Pancreas (tissue), 10 donors: ENCODE data around the gene BCL11B. TPM values are rescaled to one million over a fixed set of nuclear protein-coding genes. Genes with fewer than 3 reads are reported as not detected.

Experiments
- ATAC-seq, 4 donors: fragments of 200-7000 bp; cut with Tn5 transposase; one replicate each; pipeline versions ENCODE4 v1.8.0 to v1.9.1; 2020; ENCODE audit warnings: mild to moderate bottlenecking in 4 of 4, moderate library complexity in 4 of 4
- DNase-seq, 6 donors: peaks; one replicate each; pipeline ENCODE4 v3.0.0-alpha.2; 2020
- FAIRE-seq: peaks from 2 replicates; lab custom pipeline; 2012; peaks lifted over from hg19 to GRCh38; lab: Jason Lieb, UNC
- H3K27ac ChIP-seq, 4 donors: fragments of 200-600 bp; sonication (generic); 1 replicate in 3 of 4; 2 replicates in 1 of 4; pipeline versions ENCODE4 v1.5.0 to v1.8.0; 2020
- H3K27me3 ChIP-seq, 4 donors: fragments of 200-600 bp; one replicate each; pipeline ENCODE4 v1.8.0; 2021
- H3K36me3 ChIP-seq, 3 donors: fragments of 200-600 bp; sonication (generic) in 1 of 3; one replicate each; pipeline versions ENCODE4 v1.5.0 to v1.8.0; 2020 to 2021
- H3K4me1 ChIP-seq, 3 donors: fragments of 200-600 bp; one replicate each; pipeline ENCODE4 v1.8.0; 2021
- H3K4me3 ChIP-seq, 4 donors: fragments of 200-600 bp; sonication (generic) in 2 of 4; one replicate each; pipeline versions ENCODE4 v1.5.0 to v1.8.0; 2020 to 2021
- H3K9me3 ChIP-seq, 4 donors: fragments of 200-600 bp; one replicate each; pipeline ENCODE4 v1.8.0; 2021
- WGBS, 2 donors: extraction: QIAGEN DNeasy Blood & Tissue Kit; methylation state at CpG; one replicate each; pipeline ENCODE4 v1.1.7; 2013; 5-methylcytosine and 5-hydroxymethylcytosine counted together
- intact Hi-C, 3 donors: fragments of 100-400 bp; cut with DNase I; formaldehyde crosslinking; loops; one replicate each; pipeline versions ENCODE4 v1.11.1 to v1.14.2; 2022
- polyA plus RNA-seq, 2 donors: library from polyadenylated mRNA; stranded (reverse); fragments of 200-250 nt; gene quantifications; one replicate each; pipeline ENCODE4 v1.2.3, GENCODE V29; 2013
- total RNA-seq, 6 donors: library from RNA; stranded (reverse); fragmentation: NEBNext Ultra II Directional in 4 of 6; extraction: Animal tissue kit (Norgen Biotek cat#: 25700) in 4 of 6; gene quantifications; one replicate each; pipeline versions ENCODE4 v1.2.1 to v1.2.4, GENCODE V29; 2021 to 2023
- TF ChIP-seq, protein P1 (sequence below), 4 donors: fragments of 200-600 bp; sonication (generic) in 3 of 4; IDR thresholded peaks; one replicate each; pipeline versions ENCODE4 v1.5.0 to v1.8.0; 2021; ENCODE audit warnings: antibody characterized with exemption in 4 of 4
- donor health status: healthy with polysubstance abuse.
- donor health status: DM: no; HTN: no; CAD: no; lungs with moderate emphysema.
- donor health status: DM: no; HTN: no; CAD: no.
- donor health status: control.
- donor health status: control.
- donor health status: Bipolar disorder and iron deficiency.
- donor health status: DM: yes; HTN: yes; CAD: no.
- donor health status: DM: no; HTN: no; CAD: no.
- donor health status: DM: no; HTN: no; CAD: no.
- donor health status: DM: yes; HTN: yes; CAD: no.

Gene BCL11B
- total and polyA plus RNA-seq, 8 donors = 0.04 to 0.47 (median 0.27) TPM

DNA sequence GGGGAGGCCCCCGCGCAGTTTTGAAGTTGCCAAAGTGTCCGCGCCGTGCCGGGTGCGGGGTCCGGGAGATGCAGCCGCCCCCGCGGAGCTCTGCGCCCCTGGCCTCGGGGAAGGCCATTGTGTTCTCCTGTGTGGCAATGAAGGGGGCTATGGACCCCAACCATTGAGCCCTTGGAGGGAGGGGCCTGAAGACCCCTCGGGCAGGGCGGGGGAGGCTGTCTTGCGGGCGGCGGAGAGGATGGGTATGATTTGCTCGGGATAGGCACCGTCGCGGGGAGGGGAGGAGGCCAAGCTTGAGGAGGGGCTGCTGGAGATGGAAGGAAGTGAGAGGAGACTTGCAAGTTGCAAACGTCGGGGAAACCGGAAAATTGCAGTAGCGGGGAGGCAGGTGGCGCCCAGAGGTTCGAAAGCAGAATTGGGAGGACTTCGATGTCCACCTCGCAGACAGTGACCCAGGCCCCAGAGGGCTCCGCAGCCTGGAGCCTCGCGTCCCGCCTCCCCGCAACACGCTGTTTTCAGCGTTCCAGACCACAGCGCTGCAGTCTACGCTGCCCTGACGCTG lies 25.4 kb downstream of the BCL11B start:
- TF ChIP-seq, protein P1, sequence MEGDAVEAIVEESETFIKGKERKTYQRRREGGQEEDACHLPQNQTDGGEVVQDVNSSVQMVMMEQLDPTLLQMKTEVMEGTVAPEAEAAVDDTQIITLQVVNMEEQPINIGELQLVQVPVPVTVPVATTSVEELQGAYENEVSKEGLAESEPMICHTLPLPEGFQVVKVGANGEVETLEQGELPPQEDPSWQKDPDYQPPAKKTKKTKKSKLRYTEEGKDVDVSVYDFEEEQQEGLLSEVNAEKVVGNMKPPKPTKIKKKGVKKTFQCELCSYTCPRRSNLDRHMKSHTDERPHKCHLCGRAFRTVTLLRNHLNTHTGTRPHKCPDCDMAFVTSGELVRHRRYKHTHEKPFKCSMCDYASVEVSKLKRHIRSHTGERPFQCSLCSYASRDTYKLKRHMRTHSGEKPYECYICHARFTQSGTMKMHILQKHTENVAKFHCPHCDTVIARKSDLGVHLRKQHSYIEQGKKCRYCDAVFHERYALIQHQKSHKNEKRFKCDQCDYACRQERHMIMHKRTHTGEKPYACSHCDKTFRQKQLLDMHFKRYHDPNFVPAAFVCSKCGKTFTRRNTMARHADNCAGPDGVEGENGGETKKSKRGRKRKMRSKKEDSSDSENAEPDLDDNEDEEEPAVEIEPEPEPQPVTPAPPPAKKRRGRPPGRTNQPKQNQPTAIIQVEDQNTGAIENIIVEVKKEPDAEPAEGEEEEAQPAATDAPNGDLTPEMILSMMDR (IDR thresholded peaks at IDR 0.05) = no peak
- 27 to 29% methylated on average over 36 to 40 of the region's 40 CpGs for WGBS, 2 donors
- Histone ChIP-seq H3K27ac (no peak overlapping the region), H3K4me3 (peak overlapping the region in 1 of 4 donors; percentile 18), H3K9me3 (no peaks in the 10 kb centered on the region), H3K4me1 (no peaks in the 10 kb centered on the region), H3K27me3 (peaks cover 0 to 9% (median 3%) of the 10 kb centered on the region in 4 donors), H3K36me3 (no peaks in the 10 kb centered on the region)
- intact Hi-C loops = no loop called here
- ATAC-seq = no peak
- no peak for DNase-seq
- FAIRE-seq = no peak

DNA sequence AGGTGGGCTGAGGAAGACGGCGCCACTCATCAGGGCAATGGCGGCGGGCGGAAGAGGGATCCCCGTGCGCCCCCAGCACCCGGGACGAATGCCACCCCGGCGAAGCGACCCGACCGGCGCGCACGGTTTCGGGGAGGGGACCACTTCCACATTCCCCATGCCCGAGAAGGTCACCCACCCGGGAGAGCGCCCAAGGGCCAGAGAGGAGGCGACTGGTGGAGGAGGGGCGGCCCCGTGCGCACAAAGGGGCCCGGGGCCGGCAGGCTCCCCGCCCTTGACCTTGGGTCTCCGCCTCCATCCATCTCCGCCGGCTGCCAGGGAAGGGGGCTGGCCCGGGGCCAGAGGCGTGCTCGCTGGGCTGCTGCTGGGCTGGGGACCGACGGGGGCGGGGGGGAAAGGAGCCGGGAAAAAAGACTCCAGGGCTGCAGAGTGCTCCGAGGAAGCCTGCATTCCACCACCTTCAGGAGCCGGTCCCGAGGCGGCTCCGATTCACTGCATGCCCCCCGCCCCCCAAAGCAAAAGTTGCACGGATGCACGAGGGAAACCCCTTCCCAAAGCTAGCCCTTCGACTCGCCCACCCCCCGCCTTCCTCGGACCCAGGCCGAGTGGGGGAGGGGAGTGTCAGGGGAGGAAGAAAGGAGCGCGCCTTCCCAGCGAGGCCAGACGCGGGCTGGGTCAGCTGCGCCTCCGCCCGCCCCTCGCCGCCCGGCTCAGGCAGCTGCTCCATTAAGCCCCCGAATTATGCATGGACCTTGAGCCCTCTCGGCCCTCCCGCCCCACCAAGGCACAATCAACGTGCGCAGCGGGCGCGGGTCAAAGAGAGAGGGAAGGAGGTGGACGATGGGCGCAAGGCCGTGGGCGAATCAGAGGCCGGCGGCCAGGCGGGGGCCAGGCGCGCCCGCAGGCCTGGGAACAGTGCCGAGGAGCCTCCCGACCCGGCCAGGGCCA lies 26.2 kb downstream of the BCL11B start:
- peak overlapping the region in 1 of 4 donors; percentile 18 for H3K4me3 ChIP-seq
- TF ChIP-seq, protein P1 (IDR thresholded peaks at IDR 0.05) = no peak
- H3K4me1 ChIP-seq = no peaks in the 10 kb centered on the region
- H3K27me3 ChIP-seq = peaks cover 0 to 9% (median 0%) of the 10 kb centered on the region in 4 donors
- H3K36me3 ChIP-seq = no peaks in the 10 kb centered on the region
- 5 to 8% methylated on average over 66 to 83 of the region's 83 CpGs for WGBS, 2 donors
- DNase-seq = peak in 1 of 6 donors; percentile 39
- peak in 1 of 4 donors; percentile 44 for ATAC-seq
- intact Hi-C loops = no loop called here
- H3K9me3 ChIP-seq = no peaks in the 10 kb centered on the region
- FAIRE-seq = no peak
- no peak overlapping the region for H3K27ac ChIP-seq

DNA sequence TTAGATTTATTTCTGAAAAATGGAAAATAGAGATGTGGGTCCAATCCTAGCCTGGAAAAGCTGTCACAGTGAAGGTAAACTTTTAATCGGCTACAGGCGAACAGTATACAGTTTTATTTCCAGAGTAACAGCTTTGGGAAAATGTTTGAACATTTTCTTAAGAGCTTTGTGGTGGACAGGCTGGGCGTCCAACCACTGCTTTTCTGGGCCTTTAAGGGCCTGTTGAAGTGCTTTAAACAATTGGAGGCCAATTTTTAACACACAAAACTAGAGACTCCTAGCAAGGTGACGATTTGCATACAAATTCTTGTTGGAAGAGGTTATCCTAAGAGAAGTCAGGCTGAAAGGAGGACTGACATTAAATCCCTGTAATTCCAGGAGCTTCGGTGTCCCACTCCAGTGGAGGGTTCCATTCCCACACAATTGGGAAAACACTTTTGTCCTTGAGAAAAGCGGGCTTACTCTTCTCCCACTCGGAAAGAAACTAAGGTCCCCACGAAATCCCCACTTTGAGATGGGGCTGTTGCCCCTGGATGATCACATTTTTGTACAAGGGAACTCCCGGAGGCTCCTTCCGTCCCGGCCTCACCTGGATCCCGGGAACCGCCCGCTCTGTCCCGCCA lies 26.9 kb downstream of the BCL11B start:
- TF ChIP-seq, protein P1 (IDR thresholded peaks at IDR 0.05) = no peak
- no peak for FAIRE-seq

DNA sequence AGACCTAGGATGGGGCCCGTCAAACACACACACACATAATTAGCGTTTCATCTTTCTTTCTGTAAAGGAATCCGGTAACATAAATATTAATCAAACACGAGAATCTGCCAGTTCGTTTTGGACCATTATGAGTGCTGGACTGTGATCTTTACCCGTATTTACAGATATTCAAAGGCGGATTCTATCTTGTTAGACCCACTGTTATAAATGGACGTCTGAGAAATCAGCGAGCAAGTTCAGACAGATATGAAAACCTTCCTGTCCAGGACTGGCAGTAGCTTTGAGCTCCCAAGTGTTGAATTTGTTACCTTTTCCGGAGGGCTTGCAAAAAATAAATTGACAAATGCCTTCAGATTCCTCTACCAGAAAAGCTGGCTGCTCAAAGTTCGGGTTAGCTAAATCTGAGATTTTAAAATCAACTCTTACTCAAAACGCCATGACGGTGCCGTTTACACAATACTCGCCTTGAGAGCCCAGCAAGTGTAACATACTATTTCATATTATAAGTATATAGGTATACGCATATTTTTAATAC lies 27.6 kb downstream of the BCL11B start:
- no peak overlapping the region for H3K27ac ChIP-seq
- DNase-seq (no peak), ATAC-seq (no peak), FAIRE-seq (no peak)
- no peak overlapping the region for H3K4me3 ChIP-seq
- TF ChIP-seq, protein P1 (IDR thresholded peaks at IDR 0.05) = no peak
- intact Hi-C loops = no loop called here
- no peaks in the 10 kb centered on the region for H3K4me1 ChIP-seq
- 64 to 80% methylated on average over 16 of the region's 16 CpGs for WGBS, 2 donors
- peaks cover 0 to 9% (median 0%) of the 10 kb centered on the region in 4 donors for H3K27me3 ChIP-seq
- H3K9me3 ChIP-seq = no peaks in the 10 kb centered on the region
- no peaks in the 10 kb centered on the region for H3K36me3 ChIP-seq

More for the DNA sequence above, 26.9 kb downstream of the BCL11B start:
- no peaks in the 10 kb centered on the region for H3K36me3 ChIP-seq
- WGBS, 2 donors = 50 to 59% methylated on average over 15 of the region's 15 CpGs
- no peaks in the 10 kb centered on the region for H3K9me3 ChIP-seq
- DNase-seq (no peak), ATAC-seq (no peak)
- intact Hi-C loops = no loop called here
- H3K4me3 ChIP-seq = no peak overlapping the region
- no peaks in the 10 kb centered on the region for H3K4me1 ChIP-seq
- H3K27me3 ChIP-seq = peaks cover 0 to 9% (median 0%) of the 10 kb centered on the region in 4 donors
- H3K27ac ChIP-seq = no peak overlapping the region
